HL-60 (cell line): ENCODE data around the gene DDAH1.

Experiments used
- DNase-seq, 2 experiments: peaks; one replicate each; pipeline ENCODE4 v3.0.0-alpha.2; 2010 to 2020; ENCODE audit warnings: low read depth in 1 of 2, low spot score in 1 of 2
- H3K27ac ChIP-seq: fragments of 250-450 bp; sonication (Bioruptor Pico); replicated peaks from 2 replicates; pipeline ENCODE4 v1.5.1; 2020; ENCODE audit warnings: mild to moderate bottlenecking, moderate library complexity
- H3K27me3 ChIP-seq: fragments of 250-450 bp; sonication (Bioruptor Pico); 2 replicates; pipeline ENCODE4 v1.5.1; 2021; ENCODE audit warnings: mild to moderate bottlenecking, moderate library complexity; ENCODE audit not compliant: insufficient read depth, poor library complexity, severe bottlenecking
- H3K4me3 ChIP-seq: replicated peaks from 2 replicates; pipeline ENCODE4 v1.5.1; 2011; ENCODE audit warnings: mild to moderate bottlenecking, control low read depth, low read length; ENCODE audit not compliant: insufficient read depth
- CTCF ChIP-seq: IDR thresholded peaks from one replicate; pipeline ENCODE4 v1.5.1; 2011; ENCODE audit warnings: low read length, control low read depth, inconsistent platforms; ENCODE audit not compliant: insufficient read depth
- GABPA ChIP-seq: IDR thresholded peaks from 2 replicates; pipeline ENCODE4 v1.6.1; 2012; ENCODE audit warnings: low read depth
- POLR2AphosphoS5 ChIP-seq: IDR thresholded peaks from 2 replicates; pipeline ENCODE4 v1.6.1; 2012; ENCODE audit warnings: low read depth
- REST ChIP-seq: IDR thresholded peaks from 2 replicates; pipeline ENCODE4 v1.6.1; 2012; ENCODE audit warnings: low read depth; ENCODE audit not compliant: insufficient replicate concordance
- SPI1 ChIP-seq: IDR thresholded peaks from 2 replicates; pipeline ENCODE4 v1.6.1; 2012; ENCODE audit warnings: low read depth, mild to moderate bottlenecking, borderline replicate concordance

The DDAH1 gene

GRCh38 chr1:85319491-85319890 is 145.5 kb downstream of the DDAH1 start:
- Histone ChIP-seq H3K27me3 (no peaks in the 10 kb centered on the region), H3K27ac (no peak overlapping the region), H3K4me3 (no peak overlapping the region)
- TF ChIP-seq CTCF (no peak), REST (no peak), GABPA (no peak), POLR2AphosphoS5 (no peak), SPI1 (no peak)
- no peak for DNase-seq

- H3K4me3 ChIP-seq: no peak overlapping the region
- TF ChIP-seq POLR2AphosphoS5: no peak
- no peak for TF ChIP-seq CTCF
- no peak for TF ChIP-seq GABPA
- TF ChIP-seq REST: no peak
- TF ChIP-seq SPI1: no peak
- DNase-seq: no peak
- H3K27ac ChIP-seq: no peak overlapping the region
- no peaks in the 10 kb centered on the region for H3K27me3 ChIP-seq
Observed at GRCh38 chr1:85318217-85318616, 146.7 kb downstream of the DDAH1 start.

GRCh38 chr1:85317560-85317959 is 147.4 kb downstream of the DDAH1 start:
- no peak overlapping the region for H3K27ac ChIP-seq
- DNase-seq: no peak

More at GRCh38 chr1:85317560-85317959, 147.4 kb downstream of the DDAH1 start:
- no peaks in the 10 kb centered on the region for H3K27me3 ChIP-seq
- TF ChIP-seq REST (no peak), SPI1 (no peak), CTCF (no peak), GABPA (no peak), POLR2AphosphoS5 (no peak)
- no peak overlapping the region for H3K4me3 ChIP-seq
